ENCODE measurements around the gene ARPC1A. TPM values are rescaled to one million over a fixed set of nuclear protein-coding genes. Genes with fewer than 3 reads are reported as not detected.
A peak's percentile ranks its signal among the peaks of the same experiment; 100 is the strongest.

The ARPC1A gene
- total and polyA plus RNA-seq, 5 donors = 106 to 148 (median 125) TPM

DNA sequence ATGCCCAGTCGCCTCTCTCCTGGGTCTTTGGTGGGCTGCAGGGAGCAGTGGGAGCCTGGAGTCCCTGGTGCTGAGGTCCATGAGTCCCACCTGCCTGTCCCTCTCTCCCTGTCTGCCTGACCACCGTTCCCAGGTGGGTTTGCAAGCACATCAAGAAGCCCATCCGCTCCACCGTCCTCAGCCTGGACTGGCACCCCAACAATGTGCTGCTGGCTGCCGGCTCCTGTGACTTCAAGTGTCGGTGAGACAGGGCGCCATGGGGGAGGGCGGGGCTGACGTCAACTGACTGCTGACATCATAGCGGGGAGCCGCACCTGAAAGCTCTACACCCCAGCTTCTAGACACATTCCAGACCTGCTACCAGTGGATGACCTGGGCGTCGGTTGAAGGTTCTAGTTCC is 64.1 kb downstream of the ARPC1A start:
- 92% methylated on average over 13 of the region's 13 CpGs for WGBS
- H3K9me3 ChIP-seq (ENCODE audit: control insufficient read depth, low read length) = no peaks in the 10 kb centered on the region
- ATAC-seq = no peak
- peak in 2 of 3 donors; percentile 52 to 60 for DNase-seq
- intact Hi-C loops (cut with DNase I) = no loop called here
- no peak overlapping the region for H3K27ac ChIP-seq (ENCODE audit: low read length)
- H3K27me3 ChIP-seq (ENCODE audit: control insufficient read depth, insufficient read depth) = no peaks in the 10 kb centered on the region
- no peak overlapping the region for H3K4me3 ChIP-seq (ENCODE audit: low read length)
- no peaks in the 10 kb centered on the region for H3K4me1 ChIP-seq (ENCODE audit: control insufficient read depth, insufficient read depth, low read length)

DNA sequence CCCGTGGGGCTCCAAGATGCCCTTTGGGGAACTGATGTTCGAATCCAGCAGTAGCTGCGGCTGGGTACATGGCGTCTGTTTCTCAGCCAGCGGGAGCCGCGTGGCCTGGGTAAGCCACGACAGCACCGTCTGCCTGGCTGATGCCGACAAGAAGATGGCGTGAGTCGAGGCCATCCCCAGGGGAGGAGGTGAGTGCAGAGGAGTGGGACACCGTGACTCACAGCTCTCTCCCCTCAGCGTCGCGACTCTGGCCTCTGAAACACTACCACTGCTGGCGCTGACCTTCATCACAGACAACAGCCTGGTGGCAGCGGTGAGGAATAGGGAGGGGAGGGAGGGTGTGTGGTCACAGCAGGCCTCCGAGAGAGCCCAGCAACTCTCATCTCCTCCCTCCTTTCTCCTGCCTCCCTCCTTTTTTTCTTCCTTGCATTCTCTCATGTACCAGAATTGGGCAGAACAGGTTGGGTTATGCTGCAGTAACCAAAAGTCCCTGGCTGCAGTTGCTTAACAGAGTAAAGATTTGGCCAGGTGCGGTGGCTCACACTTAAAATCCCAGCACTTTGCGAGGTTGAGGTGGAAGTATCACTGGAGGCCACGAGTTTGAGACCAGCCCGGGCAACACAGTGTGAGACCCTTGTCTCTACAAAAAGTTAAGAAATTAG is 65.4 kb downstream of the ARPC1A start:
- no peak overlapping the region for H3K4me3 ChIP-seq (ENCODE audit: low read length)
- no peaks in the 10 kb centered on the region for H3K27me3 ChIP-seq (ENCODE audit: control insufficient read depth, insufficient read depth)
- no peak overlapping the region for H3K27ac ChIP-seq (ENCODE audit: low read length)
- no peaks in the 10 kb centered on the region for H3K9me3 ChIP-seq (ENCODE audit: control insufficient read depth, low read length)
- 92% methylated on average over 23 of the region's 23 CpGs for WGBS
- no peaks in the 10 kb centered on the region for H3K4me1 ChIP-seq (ENCODE audit: control insufficient read depth, insufficient read depth, low read length)
- intact Hi-C loops (cut with DNase I) = no loop called here
- ATAC-seq (no peak), DNase-seq (peak in 2 of 3 donors; percentile 45 to 46)

DNA sequence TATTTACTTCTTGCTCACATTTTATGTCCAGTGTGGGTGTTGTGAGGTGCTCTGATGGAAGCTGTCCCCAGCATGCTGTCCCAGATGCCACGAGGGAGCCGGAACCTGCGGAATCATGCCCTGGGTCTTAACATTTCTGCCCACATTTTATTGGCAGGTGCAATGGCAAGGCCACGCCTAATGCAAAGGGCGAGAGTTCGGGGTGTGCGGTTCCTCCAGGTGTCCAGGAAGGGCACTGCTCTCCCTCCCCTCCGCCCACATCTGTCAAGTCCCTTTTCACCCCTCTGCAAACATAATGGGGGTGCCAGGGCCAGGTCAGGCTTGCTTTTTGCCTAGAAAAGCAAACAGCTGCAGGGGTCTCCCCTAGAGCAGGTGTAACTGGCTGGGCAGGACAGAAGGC is 66.3 kb downstream of the ARPC1A start:
- intact Hi-C loops (cut with DNase I) = no loop called here
- 91% methylated on average over 8 of the region's 8 CpGs for WGBS
- Histone ChIP-seq H3K27me3 (ENCODE audit: control insufficient read depth, insufficient read depth) (no peaks in the 10 kb centered on the region), H3K4me1 (ENCODE audit: control insufficient read depth, insufficient read depth, low read length) (no peaks in the 10 kb centered on the region), H3K27ac (ENCODE audit: low read length) (no peak overlapping the region), H3K4me3 (ENCODE audit: low read length) (no peak overlapping the region), H3K9me3 (ENCODE audit: control insufficient read depth, low read length) (no peaks in the 10 kb centered on the region)
- ATAC-seq = no peak
- DNase-seq = peak in 1 of 3 donors; percentile 45

DNA sequence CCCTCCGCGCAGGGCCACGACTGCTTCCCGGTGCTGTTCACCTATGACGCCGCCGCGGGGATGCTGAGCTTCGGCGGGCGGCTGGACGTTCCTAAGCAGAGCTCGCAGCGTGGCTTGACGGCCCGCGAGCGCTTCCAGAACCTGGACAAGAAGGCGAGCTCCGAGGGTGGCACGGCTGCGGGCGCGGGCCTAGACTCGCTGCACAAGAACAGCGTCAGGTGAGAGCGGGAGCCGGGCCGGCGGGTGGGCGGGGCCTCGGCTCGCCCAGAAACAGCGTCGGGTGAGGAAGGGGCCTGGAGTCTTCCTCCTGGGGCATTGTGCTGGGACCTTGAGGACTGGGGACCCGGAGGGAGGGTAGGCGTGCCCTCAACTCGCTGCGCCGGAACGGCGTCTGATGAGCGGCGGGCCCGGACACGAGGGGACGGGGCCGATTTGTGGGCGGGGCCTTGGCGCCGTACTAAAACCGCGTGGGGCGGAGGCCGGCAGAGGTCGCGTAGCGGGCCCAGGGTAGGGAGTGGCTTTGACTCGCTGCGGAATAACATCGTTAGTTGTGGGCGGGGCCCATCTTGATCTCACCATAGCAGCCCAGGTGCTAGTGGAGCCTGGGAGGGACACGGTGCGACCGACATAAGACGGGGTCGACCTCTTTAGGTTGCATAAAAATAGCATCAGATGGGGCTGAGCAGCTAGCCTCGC is 67.1 kb downstream of the ARPC1A start:
- Histone ChIP-seq H3K27me3 (ENCODE audit: control insufficient read depth, insufficient read depth) (no peaks in the 10 kb centered on the region), H3K27ac (ENCODE audit: low read length) (peak overlapping the region; percentile 39), H3K4me3 (ENCODE audit: low read length) (peak overlapping the region; percentile 53), H3K9me3 (ENCODE audit: control insufficient read depth, low read length) (no peaks in the 10 kb centered on the region), H3K4me1 (ENCODE audit: control insufficient read depth, insufficient read depth, low read length) (no peaks in the 10 kb centered on the region)
- DNase-seq = peak; percentile 89 to 93 (median 93)
- 6% methylated on average over 68 of the region's 68 CpGs for WGBS
- intact Hi-C loops (cut with DNase I) = no loop called here
- ATAC-seq = peak; percentile 88

DNA sequence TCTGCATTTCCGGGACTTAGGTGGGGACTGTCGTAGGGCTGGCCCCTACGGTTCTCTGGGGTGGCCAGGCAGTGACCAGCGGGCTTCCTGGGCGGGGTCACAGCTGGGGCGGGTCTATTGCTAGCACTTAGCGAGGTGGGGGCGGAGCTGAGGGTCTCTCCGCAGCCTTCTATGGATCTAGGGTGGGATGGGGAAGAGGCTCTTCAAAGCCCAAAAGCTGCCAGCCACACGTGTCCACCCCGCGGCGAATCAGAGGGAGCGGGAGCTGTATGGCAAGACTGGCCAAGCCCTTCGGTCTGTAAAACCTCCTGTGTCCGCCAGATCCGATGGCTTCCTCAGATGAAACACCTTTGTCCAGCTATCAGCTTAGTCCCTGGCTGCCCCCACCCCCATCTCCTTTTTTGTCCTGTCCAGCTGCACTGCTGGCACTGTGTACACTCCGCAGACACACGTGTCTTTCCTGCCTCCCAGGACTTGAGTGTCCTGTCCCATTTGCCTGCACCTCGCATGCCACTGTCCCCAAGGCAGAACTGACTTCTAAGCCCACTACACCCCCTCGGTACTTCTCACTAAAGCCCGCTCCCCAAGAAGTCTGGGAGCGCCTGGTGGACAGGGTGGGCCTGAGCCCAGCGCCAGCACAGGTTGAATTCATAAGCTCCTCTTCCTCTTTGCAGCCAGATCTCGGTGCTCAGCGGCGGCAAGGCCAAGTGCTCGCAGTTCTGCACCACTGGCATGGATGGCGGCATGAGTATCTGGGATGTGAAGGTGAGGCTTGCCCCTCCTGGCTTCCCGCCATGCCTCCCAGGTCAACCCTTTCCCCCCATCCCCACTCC is 67.9 kb downstream of the ARPC1A start:
- H3K27me3 ChIP-seq (ENCODE audit: control insufficient read depth, insufficient read depth) = no peaks in the 10 kb centered on the region
- no peaks in the 10 kb centered on the region for H3K4me1 ChIP-seq (ENCODE audit: control insufficient read depth, insufficient read depth, low read length)
- WGBS = 40% methylated on average over 30 of the region's 30 CpGs
- intact Hi-C loops (cut with DNase I) = no loop called here
- ATAC-seq (peak; percentile 72 to 79), DNase-seq (peak; percentile 78 to 89 (median 87))
- H3K9me3 ChIP-seq (ENCODE audit: control insufficient read depth, low read length) = no peaks in the 10 kb centered on the region
- peak overlapping the region; percentile 53 for H3K4me3 ChIP-seq (ENCODE audit: low read length)
- H3K27ac ChIP-seq (ENCODE audit: low read length) = peak overlapping the region; percentile 39

DNA sequence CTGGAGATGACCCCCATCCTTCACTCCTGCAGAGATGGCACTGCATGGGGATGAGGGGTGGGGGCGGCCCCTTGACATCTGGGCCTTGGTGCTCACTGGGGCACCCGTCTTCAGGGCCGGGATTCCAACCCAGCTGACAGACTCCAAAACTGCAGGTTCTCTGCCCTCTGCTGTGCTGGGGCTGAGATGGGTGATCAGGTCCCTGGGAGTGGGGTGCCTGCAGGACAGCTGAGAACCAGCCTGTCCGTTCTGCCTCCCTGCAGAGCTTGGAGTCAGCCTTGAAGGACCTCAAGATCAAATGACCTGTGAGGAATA is 68.4 kb downstream of the ARPC1A start:
- Histone ChIP-seq H3K27ac (ENCODE audit: low read length) (no peak overlapping the region), H3K9me3 (ENCODE audit: control insufficient read depth, low read length) (no peaks in the 10 kb centered on the region), H3K4me3 (ENCODE audit: low read length) (no peak overlapping the region), H3K27me3 (ENCODE audit: control insufficient read depth, insufficient read depth) (no peaks in the 10 kb centered on the region), H3K4me1 (ENCODE audit: control insufficient read depth, insufficient read depth, low read length) (no peaks in the 10 kb centered on the region)
- peak in 1 of 2 donors; percentile 0 for ATAC-seq
- WGBS = 87% methylated on average over 4 of the region's 4 CpGs
- DNase-seq = peak in 1 of 3 donors; percentile 55
- intact Hi-C loops (cut with DNase I) = no loop called here

DNA sequence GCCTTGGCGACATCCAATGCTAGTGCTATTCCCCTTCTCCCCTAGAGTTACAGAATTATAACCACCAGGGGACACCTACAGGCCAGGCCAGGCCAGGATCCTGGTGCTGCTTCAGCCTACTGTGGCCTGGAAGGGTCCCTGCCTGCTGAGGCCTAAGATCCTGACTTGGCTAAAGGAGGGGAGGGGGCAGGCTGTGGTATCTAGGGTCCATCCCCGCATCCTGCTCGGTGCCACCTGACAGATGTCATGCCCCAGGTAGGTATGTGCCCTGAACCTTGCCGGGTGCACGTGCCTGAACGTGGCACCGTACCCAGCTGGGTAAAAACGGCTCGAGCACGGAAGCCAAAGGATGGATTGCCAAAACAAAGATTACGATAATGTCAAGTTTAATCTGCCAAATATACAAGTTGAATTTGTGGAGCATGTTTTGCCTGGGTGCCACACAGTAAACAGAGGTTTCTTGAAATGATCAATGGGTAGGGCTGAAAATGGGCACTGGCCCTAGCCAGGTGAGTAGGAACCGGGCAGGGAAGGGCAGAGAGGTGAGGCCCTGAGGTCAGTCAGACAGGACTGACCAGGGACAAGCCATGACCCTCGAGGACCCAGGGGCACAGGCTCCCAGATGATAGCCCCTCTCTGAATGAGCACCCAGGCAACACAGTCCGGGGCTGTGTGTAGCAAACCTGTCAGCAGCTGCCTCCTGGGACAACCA is 70.1 kb downstream of the ARPC1A start:
- ATAC-seq = no peak
- 79% methylated on average over 14 of the region's 14 CpGs for WGBS
- Histone ChIP-seq H3K4me3 (ENCODE audit: low read length) (no peak overlapping the region), H3K27ac (ENCODE audit: low read length) (no peak overlapping the region), H3K9me3 (ENCODE audit: control insufficient read depth, low read length) (no peaks in the 10 kb centered on the region), H3K4me1 (ENCODE audit: control insufficient read depth, insufficient read depth, low read length) (no peaks in the 10 kb centered on the region), H3K27me3 (ENCODE audit: control insufficient read depth, insufficient read depth) (no peaks in the 10 kb centered on the region)
- DNase-seq = peak in 2 of 3 donors; percentile 45 to 48
- intact Hi-C loops (cut with DNase I) = no loop called here

DNA sequence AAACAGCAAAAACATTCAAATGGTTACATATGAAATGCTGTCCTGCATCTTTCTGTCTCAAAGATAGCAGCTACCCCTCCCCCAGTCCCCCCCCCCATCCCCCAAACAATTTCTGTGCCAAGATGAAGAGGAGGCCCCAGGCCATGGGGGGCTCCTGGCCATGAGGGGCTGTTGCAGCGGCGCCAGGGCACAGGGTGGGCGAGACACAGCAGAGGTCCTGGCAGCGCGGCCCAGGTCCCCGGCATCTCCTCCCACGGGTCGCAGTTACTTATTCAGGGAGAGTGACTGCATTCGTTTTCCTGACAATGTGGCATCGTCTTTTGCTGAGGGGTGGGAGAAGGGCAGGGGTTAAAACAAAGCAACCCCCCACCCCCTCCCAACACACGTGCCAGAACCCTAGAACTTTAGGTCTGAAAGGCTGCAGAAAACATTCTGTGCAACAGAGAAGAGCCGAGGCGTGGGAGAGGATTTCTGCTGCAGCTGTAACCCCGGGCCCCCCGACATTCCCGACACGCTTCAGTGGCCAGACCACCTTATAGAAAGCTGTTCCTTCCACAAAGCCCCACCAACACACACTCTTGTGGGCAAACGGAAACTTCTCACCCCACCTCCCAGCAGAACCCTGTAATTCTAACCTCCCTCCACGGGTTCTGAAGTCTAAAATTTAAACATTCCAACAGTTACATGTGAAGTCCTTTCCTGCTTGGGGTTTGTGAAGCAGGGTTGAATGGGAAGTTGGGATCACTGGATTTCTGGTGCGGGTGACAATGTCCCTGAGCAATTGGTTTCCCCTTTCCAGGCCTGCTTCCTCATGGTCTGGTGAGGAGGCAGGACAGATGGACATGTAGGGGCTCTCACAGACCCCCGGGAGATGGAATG is 71.0 kb downstream of the ARPC1A start:
- intact Hi-C loops (cut with DNase I) = no loop called here
- Histone ChIP-seq H3K4me1 (ENCODE audit: control insufficient read depth, insufficient read depth, low read length) (no peaks in the 10 kb centered on the region), H3K4me3 (ENCODE audit: low read length) (no peak overlapping the region), H3K27ac (ENCODE audit: low read length) (no peak overlapping the region), H3K27me3 (ENCODE audit: control insufficient read depth, insufficient read depth) (no peaks in the 10 kb centered on the region), H3K9me3 (ENCODE audit: control insufficient read depth, low read length) (no peaks in the 10 kb centered on the region)
- WGBS = 74% methylated on average over 21 of the region's 21 CpGs
- DNase-seq (peak in 2 of 3 donors; percentile 18 to 50), ATAC-seq (no peak)

DNA sequence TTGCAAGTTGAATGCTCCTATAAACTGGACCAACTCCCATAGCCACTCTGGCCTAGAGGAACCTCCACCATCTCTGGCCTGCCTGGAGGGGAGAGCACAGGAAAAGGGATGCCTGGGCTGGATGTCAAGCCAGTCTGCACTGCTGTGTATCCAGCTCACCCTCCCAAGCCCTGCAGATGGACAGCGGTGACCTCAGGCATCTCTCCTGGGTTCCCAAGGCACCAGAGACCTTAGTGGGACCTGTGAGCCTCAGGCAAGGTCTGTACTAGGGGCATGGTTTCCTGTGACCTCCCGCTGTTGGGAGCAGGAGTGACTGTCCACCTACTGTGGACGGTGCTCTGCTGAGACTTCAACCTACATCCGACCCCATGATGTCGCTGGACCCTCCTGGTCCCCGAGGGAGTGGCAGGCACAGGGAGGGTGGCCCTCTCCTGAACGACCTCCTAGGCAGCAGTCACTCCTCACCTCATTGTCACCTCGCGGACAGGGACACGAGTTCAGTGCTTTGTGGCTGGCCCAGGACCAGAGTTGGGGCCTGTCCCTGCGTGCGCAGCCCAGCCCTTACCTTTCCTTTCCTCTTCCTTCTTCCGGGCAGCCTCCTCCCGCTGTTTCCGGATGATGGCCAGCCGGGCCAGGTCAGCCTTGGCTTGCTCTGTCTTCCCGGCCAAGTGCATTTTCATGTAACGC is 71.7 kb downstream of the ARPC1A start:
- H3K27me3 ChIP-seq (ENCODE audit: control insufficient read depth, insufficient read depth) = no peaks in the 10 kb centered on the region
- 75% methylated on average over 18 of the region's 18 CpGs for WGBS

More for the DNA sequence above, 71.7 kb downstream of the ARPC1A start:
- ATAC-seq = no peak
- Histone ChIP-seq H3K9me3 (ENCODE audit: control insufficient read depth, low read length) (no peaks in the 10 kb centered on the region), H3K4me1 (ENCODE audit: control insufficient read depth, insufficient read depth, low read length) (no peaks in the 10 kb centered on the region), H3K4me3 (ENCODE audit: low read length) (no peak overlapping the region), H3K27ac (ENCODE audit: low read length) (no peak overlapping the region)
- DNase-seq = peak in 2 of 3 donors; percentile 47 to 54
- intact Hi-C loops (cut with DNase I) = no loop called here
